Gastrocnemius medialis (tissue), 4 donors: ENCODE data around the gene DPRX. TPM values are rescaled to one million over a fixed set of nuclear protein-coding genes. Genes with fewer than 3 reads are reported as not detected.

Source experiments
- ATAC-seq, 2 donors: fragments of 150-250 bp; one replicate each; pipeline ENCODE4 v1.9.1; 2016
- DNase-seq, 2 donors: peaks; one replicate each; pipeline ENCODE4 v3.0.0-alpha.2; 2019
- H3K27ac ChIP-seq, 4 donors: fragments of 200-600 bp; sonication (generic); 1 replicate in 1 of 4; 2 replicates in 3 of 4; pipeline ENCODE4 v1.5.1; 2016 to 2018; ENCODE audit warnings: mild to moderate bottlenecking in 2 of 4, moderate library complexity in 1 of 4
- H3K27me3 ChIP-seq, 3 donors: fragments of 200-600 bp; sonication (generic) in 2 of 3; 1 replicate in 1 of 3; 2 replicates in 2 of 3; pipeline versions ENCODE4 v1.5.1 to v1.6.0; 2016 to 2019; ENCODE audit warnings: mild to moderate bottlenecking in 1 of 3, moderate library complexity in 1 of 3
- H3K36me3 ChIP-seq, 2 donors: fragments of 200-600 bp; sonication (generic) in 1 of 2; one replicate each; pipeline ENCODE4 v1.5.1; 2017 to 2018
- H3K4me1 ChIP-seq, 2 donors: fragments of 200-600 bp; sonication (generic) in 1 of 2; one replicate each; pipeline ENCODE4 v1.5.1; 2016 to 2017; ENCODE audit warnings: mild to moderate bottlenecking in 2 of 2
- H3K4me3 ChIP-seq, 4 donors: fragments of 200-600 bp; sonication (generic) in 3 of 4; 1 replicate in 1 of 4; 2 replicates in 3 of 4; pipeline ENCODE4 v1.5.1; 2016 to 2019; ENCODE audit warnings: mild to moderate bottlenecking in 2 of 4
- H3K9me3 ChIP-seq, 3 donors: fragments of 200-600 bp; sonication (generic) in 2 of 3; 1 replicate in 1 of 3; 2 replicates in 2 of 3; pipeline ENCODE4 v1.5.1; 2016 to 2019
- POLR2A ChIP-seq, 2 donors: fragments of 450-650 bp; IDR thresholded peaks; one replicate each; pipeline ENCODE4 v1.6.1; 2017; ENCODE audit warnings: antibody characterized with exemption in 2 of 2, mild to moderate bottlenecking in 2 of 2, moderate library complexity in 2 of 2
- in situ Hi-C, 4 donors: fragments of 200-750 bp; cut with MboI; loops; one replicate each; pipeline versions ENCODE4 v1.15.0 to v1.8.0; 2017; ENCODE audit warnings: low sequenced_read_pairs in 4 of 4
- intact Hi-C: fragments of 100-400 bp; cut with DNase I; formaldehyde crosslinking; loops from one replicate; pipeline ENCODE4 v1.15.1; 2023; ENCODE audit warnings: low total_unique reads
- total RNA-seq, 4 donors: library from RNA; depleted of rRNA; stranded (reverse); fragments of >200 nt; gene quantifications; one replicate each; pipeline versions ENCODE4 v1.1.0 to v1.2.3, GENCODE V29; 2016
- TF ChIP-seq, protein P1 (sequence below), 5 experiments: fragments of 450-650 bp in 3 of 5; fragments of 200-600 bp in 2 of 5; sonication (generic) in 2 of 5; IDR thresholded peaks in 4 of 5; conservative IDR thresholded peaks in 1 of 5; 1 replicate in 4 of 5; 2 replicates in 1 of 5; pipeline ENCODE4 v1.5.1; 2016 to 2019; ENCODE audit warnings: antibody characterized with exemption in 5 of 5, mild to moderate bottlenecking in 3 of 5, moderate library complexity in 3 of 5

Gene DPRX
- total RNA-seq, 4 donors from 2014 or later, result 3.0 TPM; not detected in 3

DNA sequence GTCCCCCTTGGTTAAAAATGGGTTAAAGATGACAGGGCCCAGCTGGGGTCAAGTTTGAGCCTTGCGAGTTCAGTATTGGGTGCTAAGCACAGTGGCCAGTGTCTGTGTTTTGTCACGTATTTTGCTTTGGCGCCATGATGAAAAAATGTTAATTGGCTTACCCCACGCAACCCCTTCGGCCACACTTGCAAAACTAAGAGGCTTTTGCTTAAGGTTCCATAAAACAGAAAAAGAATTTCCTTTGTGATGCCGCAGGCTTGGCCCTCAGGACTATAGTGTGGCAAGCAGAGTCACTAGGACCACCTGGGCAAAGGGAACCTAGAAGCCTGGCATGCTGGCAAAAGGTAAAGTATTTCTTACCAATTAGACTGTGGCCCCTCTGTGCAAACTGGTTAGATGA, 20.7 kb downstream of the DPRX start:
- DNase-seq (no peak), ATAC-seq (no peak)
- Histone ChIP-seq H3K9me3 (no peaks in the 10 kb centered on the region), H3K4me3 (no peak overlapping the region), H3K27me3 (no peaks in the 10 kb centered on the region), H3K36me3 (no peaks in the 10 kb centered on the region), H3K27ac (no peak overlapping the region), H3K4me1 (no peaks in the 10 kb centered on the region)
- in situ Hi-C loops (no loop called here), intact Hi-C loops (no loop called here)
- TF ChIP-seq POLR2A (IDR thresholded peaks at IDR 0.05), result no peak
- TF ChIP-seq, protein P1, sequence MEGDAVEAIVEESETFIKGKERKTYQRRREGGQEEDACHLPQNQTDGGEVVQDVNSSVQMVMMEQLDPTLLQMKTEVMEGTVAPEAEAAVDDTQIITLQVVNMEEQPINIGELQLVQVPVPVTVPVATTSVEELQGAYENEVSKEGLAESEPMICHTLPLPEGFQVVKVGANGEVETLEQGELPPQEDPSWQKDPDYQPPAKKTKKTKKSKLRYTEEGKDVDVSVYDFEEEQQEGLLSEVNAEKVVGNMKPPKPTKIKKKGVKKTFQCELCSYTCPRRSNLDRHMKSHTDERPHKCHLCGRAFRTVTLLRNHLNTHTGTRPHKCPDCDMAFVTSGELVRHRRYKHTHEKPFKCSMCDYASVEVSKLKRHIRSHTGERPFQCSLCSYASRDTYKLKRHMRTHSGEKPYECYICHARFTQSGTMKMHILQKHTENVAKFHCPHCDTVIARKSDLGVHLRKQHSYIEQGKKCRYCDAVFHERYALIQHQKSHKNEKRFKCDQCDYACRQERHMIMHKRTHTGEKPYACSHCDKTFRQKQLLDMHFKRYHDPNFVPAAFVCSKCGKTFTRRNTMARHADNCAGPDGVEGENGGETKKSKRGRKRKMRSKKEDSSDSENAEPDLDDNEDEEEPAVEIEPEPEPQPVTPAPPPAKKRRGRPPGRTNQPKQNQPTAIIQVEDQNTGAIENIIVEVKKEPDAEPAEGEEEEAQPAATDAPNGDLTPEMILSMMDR (IDR thresholded peaks at IDR 0.05 in 4 of 5, conservative IDR thresholded peaks at IDR 0.05 in 1 of 5), result no peak

DNA sequence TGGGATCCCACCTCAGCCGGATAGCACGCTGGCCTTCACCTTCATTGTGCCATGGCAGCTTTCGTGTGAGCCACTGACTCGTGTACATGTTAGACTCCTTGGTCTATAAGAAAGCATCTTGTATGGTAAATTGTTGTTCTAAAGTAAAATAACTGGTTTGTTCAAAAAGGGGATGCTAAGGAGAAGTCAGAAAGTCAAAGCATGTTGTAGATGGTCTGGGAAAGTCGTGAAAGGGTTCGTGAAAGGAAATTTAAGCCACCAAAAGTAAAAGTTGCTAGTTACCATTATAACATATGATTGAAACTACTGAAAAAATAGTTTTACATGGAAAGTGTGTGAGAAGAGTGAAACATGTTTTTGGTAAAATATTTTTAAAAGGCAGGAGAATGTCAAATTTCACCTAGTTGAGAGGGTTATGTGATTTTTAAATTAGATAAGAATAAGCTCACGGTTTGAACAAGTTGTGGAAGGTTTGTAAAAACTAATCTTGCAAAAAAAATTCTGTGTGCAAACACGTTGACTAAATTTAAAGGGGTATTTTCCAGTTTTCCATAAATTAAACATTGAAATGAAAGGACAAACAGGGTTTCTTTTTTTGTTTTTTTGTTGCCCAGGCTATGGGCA, 23.4 kb downstream of the DPRX start:
- intact Hi-C loops (no loop called here), in situ Hi-C loops (no loop called here)
- Histone ChIP-seq H3K4me3 (no peak overlapping the region), H3K4me1 (no peaks in the 10 kb centered on the region), H3K27me3 (no peaks in the 10 kb centered on the region), H3K9me3 (no peaks in the 10 kb centered on the region), H3K27ac (no peak overlapping the region), H3K36me3 (no peaks in the 10 kb centered on the region)
- no peak for ATAC-seq
- DNase-seq, result no peak
- TF ChIP-seq POLR2A (IDR thresholded peaks at IDR 0.05), result no peak
- TF ChIP-seq, protein P1 (IDR thresholded peaks at IDR 0.05 in 4 of 5, conservative IDR thresholded peaks at IDR 0.05 in 1 of 5), result no peak

DNA sequence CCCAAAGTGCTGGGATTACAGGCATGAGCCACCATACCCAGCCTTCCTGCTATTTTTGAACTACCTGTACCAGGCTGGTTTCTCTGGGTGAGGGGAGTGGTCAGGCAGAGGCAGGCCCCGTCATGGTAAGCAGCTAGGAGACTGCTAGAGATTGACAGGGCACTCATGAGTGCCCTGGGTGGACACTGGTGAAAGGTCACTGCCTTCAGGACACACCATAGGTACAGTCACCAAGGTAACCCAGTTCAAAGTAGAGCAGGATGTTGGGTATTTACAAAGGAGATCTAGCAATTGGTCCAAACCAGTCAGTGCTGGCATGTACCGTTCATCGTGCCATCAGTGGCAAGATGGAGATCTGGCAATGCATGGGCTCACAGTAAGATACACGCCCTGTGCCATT, 25.5 kb downstream of the DPRX start:
- ATAC-seq (no peak), DNase-seq (no peak)
- Histone ChIP-seq H3K27ac (no peak overlapping the region), H3K4me1 (no peaks in the 10 kb centered on the region), H3K27me3 (no peaks in the 10 kb centered on the region), H3K4me3 (no peak overlapping the region), H3K9me3 (no peaks in the 10 kb centered on the region), H3K36me3 (no peaks in the 10 kb centered on the region)
- TF ChIP-seq, protein P1 (IDR thresholded peaks at IDR 0.05 in 4 of 5, conservative IDR thresholded peaks at IDR 0.05 in 1 of 5), result no peak
- no peak for TF ChIP-seq POLR2A (IDR thresholded peaks at IDR 0.05)
- in situ Hi-C loops, result no loop called here
- intact Hi-C loops, result no loop called here

DNA sequence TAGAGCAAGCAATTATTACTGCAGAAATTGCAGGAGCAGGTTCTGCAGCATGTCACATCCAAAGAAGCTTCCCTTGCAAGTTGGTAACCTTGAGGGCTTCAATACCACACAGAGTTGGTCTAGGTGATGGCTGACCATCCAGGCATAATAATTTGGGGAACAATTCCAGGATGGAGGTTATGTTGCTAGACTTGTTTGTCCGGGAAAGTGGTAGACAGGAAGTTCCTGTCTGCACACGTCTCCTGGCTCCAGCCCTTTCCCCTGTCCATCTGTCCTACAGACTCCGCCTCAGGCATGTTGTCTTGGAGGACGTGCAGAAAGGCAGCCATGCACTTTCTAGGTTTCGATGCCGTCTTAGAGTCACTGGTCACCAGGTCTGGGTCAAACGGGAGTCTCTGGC, 26.0 kb downstream of the DPRX start:
- no peak for ATAC-seq
- Histone ChIP-seq H3K4me1 (no peaks in the 10 kb centered on the region), H3K9me3 (no peaks in the 10 kb centered on the region), H3K27me3 (no peaks in the 10 kb centered on the region), H3K27ac (peak overlapping the region in 1 of 4 donors; percentile 40), H3K4me3 (no peak overlapping the region), H3K36me3 (no peaks in the 10 kb centered on the region)
- intact Hi-C loops, result no loop called here
- in situ Hi-C loops, result no loop called here
- no peak for DNase-seq
- no peak for TF ChIP-seq POLR2A (IDR thresholded peaks at IDR 0.05)
- TF ChIP-seq, protein P1 (IDR thresholded peaks at IDR 0.05 in 4 of 5, conservative IDR thresholded peaks at IDR 0.05 in 1 of 5), result no peak

DNA sequence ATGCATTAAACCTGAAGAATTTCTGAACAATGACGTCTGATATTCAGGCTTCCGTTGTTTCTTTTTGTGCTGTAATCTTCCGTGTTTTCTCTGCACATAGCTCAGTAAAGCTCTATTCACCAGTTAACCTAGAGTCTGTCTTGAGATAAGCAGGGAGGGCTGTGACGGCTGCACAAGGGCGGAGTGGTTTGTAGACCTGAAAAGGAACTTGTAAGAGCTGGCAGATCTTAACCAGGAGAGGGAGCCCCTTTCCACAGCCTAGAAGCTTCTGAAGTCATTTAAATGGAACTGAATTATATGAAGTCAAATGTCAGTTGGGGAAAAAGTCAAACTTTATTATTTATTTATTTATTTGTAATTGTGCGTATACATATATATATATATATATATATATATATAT, 27.5 kb downstream of the DPRX start:
- intact Hi-C loops, result no loop called here
- in situ Hi-C loops, result no loop called here
- no peak for DNase-seq

More for the DNA sequence above, 27.5 kb downstream of the DPRX start:
- no peak overlapping the region for H3K27ac ChIP-seq
- no peaks in the 10 kb centered on the region for H3K36me3 ChIP-seq
- H3K4me3 ChIP-seq, result no peak overlapping the region
- ATAC-seq, result no peak
- no peaks in the 10 kb centered on the region for H3K27me3 ChIP-seq
- H3K9me3 ChIP-seq, result no peaks in the 10 kb centered on the region
- no peak for TF ChIP-seq POLR2A (IDR thresholded peaks at IDR 0.05)
- TF ChIP-seq, protein P1 (IDR thresholded peaks at IDR 0.05 in 4 of 5, conservative IDR thresholded peaks at IDR 0.05 in 1 of 5), result peak in 1 of 5 experiments; percentile 20
- H3K4me1 ChIP-seq, result no peaks in the 10 kb centered on the region
